Measurements from ENCODE around the gene PLA2G4E. TPM values are rescaled to one million over a fixed set of nuclear protein-coding genes. Genes with fewer than 3 reads are reported as not detected.

The PLA2G4E gene, protein sequence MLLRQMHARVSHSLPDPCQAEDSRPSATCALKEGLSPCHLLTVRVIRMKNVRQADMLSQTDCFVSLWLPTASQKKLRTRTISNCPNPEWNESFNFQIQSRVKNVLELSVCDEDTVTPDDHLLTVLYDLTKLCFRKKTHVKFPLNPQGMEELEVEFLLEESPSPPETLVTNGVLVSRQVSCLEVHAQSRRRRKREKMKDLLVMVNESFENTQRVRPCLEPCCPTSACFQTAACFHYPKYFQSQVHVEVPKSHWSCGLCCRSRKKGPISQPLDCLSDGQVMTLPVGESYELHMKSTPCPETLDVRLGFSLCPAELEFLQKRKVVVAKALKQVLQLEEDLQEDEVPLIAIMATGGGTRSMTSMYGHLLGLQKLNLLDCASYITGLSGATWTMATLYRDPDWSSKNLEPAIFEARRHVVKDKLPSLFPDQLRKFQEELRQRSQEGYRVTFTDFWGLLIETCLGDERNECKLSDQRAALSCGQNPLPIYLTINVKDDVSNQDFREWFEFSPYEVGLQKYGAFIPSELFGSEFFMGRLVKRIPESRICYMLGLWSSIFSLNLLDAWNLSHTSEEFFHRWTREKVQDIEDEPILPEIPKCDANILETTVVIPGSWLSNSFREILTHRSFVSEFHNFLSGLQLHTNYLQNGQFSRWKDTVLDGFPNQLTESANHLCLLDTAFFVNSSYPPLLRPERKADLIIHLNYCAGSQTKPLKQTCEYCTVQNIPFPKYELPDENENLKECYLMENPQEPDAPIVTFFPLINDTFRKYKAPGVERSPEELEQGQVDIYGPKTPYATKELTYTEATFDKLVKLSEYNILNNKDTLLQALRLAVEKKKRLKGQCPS
- not detected in 2 replicates for total RNA-seq (ENCODE audit: low replicate concordance)

DNA sequence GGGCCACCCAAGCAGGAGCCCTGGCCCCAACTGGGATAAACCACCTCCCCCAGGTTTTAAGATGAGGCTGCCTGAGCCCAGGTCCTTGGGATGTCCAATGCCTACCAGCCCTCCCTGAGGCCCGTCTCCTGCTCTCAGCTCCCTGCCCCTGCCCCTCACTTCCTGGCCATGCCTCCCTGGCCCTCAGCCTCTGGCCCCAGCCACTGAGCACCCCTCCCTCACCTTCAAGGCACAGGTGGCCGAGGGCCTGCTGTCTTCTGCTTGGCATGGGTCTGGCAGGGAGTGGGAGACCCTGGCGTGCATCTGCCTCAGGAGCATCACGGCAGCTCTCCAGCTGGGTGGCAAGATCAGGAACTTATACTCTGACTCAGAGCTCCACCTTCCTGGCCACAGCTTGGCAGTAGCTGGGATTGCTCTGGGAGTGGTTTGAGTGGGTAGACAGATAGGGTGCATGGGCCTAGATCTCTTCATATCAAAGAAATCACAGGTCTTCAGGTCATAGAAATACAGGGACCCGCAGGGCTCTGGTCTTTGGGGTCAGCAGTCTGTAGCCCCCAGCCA, at the start of gene PLA2G4E:
Gene PLA2G4E, minus strand, starts transcription at position 330 of the 561 bp plus-strand sequence. Its CDS starts 12 bp downstream, at position 318.

DNA sequence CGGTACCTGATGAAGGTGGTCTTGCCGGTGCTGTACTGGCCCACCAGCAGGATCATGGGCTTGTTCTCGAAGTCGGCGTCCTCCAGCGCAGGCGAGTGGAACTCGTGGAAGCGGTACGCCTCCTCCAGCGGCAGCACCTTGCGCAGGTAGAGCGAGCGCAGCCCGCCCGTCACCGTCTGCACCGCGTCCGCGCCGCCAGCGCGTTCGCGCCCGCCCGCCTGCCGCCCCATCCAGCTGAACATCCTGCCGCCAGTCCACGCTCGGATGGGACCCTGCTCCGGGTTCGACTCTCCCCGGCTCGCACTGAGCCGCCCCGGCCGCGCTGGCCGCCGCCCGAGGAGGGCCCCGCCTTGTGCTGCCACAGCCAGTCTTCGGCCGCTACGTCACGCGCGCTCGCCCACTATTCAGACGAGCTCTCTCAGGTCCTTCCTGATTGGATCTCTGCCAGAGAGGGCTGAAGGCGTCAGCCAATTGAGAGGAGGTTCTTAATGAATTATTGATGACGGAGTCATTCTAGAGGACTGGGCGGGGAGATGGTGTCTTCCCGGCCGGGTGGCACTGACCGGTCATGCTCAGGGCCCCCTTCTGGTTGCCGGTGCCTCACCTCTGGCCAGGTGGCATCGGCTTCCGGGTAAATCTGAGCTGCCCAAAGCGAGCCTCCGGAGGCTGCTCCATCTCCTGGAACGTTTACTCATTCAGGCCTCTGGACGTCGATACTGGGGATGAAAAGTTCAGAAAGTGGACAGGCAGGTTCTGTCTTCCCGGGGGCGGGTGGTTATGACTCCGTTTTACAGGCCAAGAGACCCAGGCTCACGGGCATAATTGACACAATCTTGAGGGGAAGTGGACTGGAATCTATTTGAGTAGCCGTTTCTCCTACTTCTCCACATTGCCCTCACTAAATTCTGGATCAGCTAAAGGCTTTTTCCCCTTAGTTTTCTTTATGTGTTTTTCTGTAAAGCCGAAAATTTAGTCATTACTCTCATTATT, 48.3 kb downstream of the PLA2G4E start, which contains the start of gene EHD4:
Gene EHD4, minus strand, starts transcription at position 305 of the 990 bp plus-strand sequence. Its CDS starts 63 bp downstream, at position 242.

Other genes with a start within 250 kb of the PLA2G4E start
- gene MAPKBP1, start 246.6 kb downstream of the PLA2G4E start, total RNA-seq (ENCODE audit: low replicate concordance), result 10.1 and 19.1 TPM in 2 replicates
- 2.3 and 4.8 TPM in 2 replicates for gene JMJD7, start 192.9 kb downstream of the PLA2G4E start, total RNA-seq (ENCODE audit: low replicate concordance)
- 0.53 and 1.6 TPM in 2 replicates for gene PLA2G4B, start 182.2 kb downstream of the PLA2G4E start, total RNA-seq (ENCODE audit: low replicate concordance)
- gene SPTBN5, start 127.0 kb downstream of the PLA2G4E start, total RNA-seq (ENCODE audit: low replicate concordance), result 0.12 and 0.23 TPM in 2 replicates
- 6.2 and 19.2 TPM in 2 replicates for gene EHD4, start 48.5 kb downstream of the PLA2G4E start, total RNA-seq (ENCODE audit: low replicate concordance)
- not detected in 2 replicates for gene PLA2G4D, start 73.5 kb upstream of the PLA2G4E start, total RNA-seq (ENCODE audit: low replicate concordance)
- gene PLA2G4F, start 135.6 kb upstream of the PLA2G4E start, total RNA-seq (ENCODE audit: low replicate concordance), result not detected in 2 replicates
- 32.3 and 39.1 TPM in 2 replicates for gene VPS39, start 187.3 kb upstream of the PLA2G4E start, total RNA-seq (ENCODE audit: low replicate concordance)